ENCODE measurements around the gene MRPS33.
"Not testable (repeated sequence)": the region's sequence is repeated elsewhere in the genome, so short reads cannot be mapped to it uniquely, and the experiment has no call there.

Gene MRPS33

GRCh38 chr7:141014524-141015395 lies at the start of gene MRPS33:
TSS of gene MRPS33 (minus strand) at chr7:141014952. CDS start at chr7:141010633, 4,319 bp downstream.
- no peak for FAIRE-seq

GRCh38 chr7:141057788-141058187 lies 43.0 kb upstream of the MRPS33 start:
- FAIRE-seq = no peak

- no peak for FAIRE-seq
Measured at GRCh38 chr7:141055146-141055545, 40.4 kb upstream of the MRPS33 start.

- FAIRE-seq = no peak
Measured at GRCh38 chr7:141053626-141054025, 38.9 kb upstream of the MRPS33 start.

- FAIRE-seq = no peak
Measured at GRCh38 chr7:141045842-141046620, 31.3 kb upstream of the MRPS33 start.

GRCh38 chr7:141045126-141045841 lies 30.5 kb upstream of the MRPS33 start:
- FAIRE-seq = no peak

GRCh38 chr7:141043616-141044015 lies 28.9 kb upstream of the MRPS33 start:
- no peak for FAIRE-seq

- FAIRE-seq = no peak
Measured at GRCh38 chr7:141042222-141043193, 27.8 kb upstream of the MRPS33 start.

GRCh38 chr7:141039376-141039775 lies 24.6 kb upstream of the MRPS33 start:
- no peak for FAIRE-seq

GRCh38 chr7:141038100-141038499 lies 23.3 kb upstream of the MRPS33 start:
- FAIRE-seq = not testable (repeated sequence)

- not testable (repeated sequence) for FAIRE-seq
Measured at GRCh38 chr7:141032539-141033323, 18.0 kb upstream of the MRPS33 start.

GRCh38 chr7:141028767-141029166 lies 14.0 kb upstream of the MRPS33 start:
- no peak for FAIRE-seq

- FAIRE-seq = no peak
Measured at GRCh38 chr7:141027043-141027442, 12.3 kb upstream of the MRPS33 start.

- FAIRE-seq = no peak
Measured at GRCh38 chr7:141024668-141025067, 9.9 kb upstream of the MRPS33 start.

- no peak for FAIRE-seq
Measured at GRCh38 chr7:141023295-141023694, 8.5 kb upstream of the MRPS33 start.

- FAIRE-seq = no peak
Measured at GRCh38 chr7:141017555-141017954, 2.8 kb upstream of the MRPS33 start.

GRCh38 chr7:141016349-141016748 lies 1.6 kb upstream of the MRPS33 start:
- no peak for FAIRE-seq

- no peak for FAIRE-seq
Measured at GRCh38 chr7:141014125-141014523, 628 bp downstream of the MRPS33 start.

GRCh38 chr7:141013345-141013715 lies 1.4 kb downstream of the MRPS33 start:
- FAIRE-seq = no peak

GRCh38 chr7:141012696-141013344 lies 1.9 kb downstream of the MRPS33 start:
- FAIRE-seq = no peak

Data from colon (tissue), 2 donors.